Ishikawa (cell line): ENCODE measurements around the gene MYH10.

Source experiments
- CEBPB ChIP-seq: IDR thresholded peaks from 2 replicates; pipeline ENCODE4 v1.6.1; 2012
- CREB1 ChIP-seq: IDR thresholded peaks from 2 replicates; pipeline ENCODE4 v1.6.1; 2012; ENCODE audit warnings: low read depth
- EGR1 ChIP-seq: IDR thresholded peaks from 2 replicates; pipeline ENCODE4 v1.6.1; 2012
- EP300 ChIP-seq: IDR thresholded peaks from 2 replicates; pipeline ENCODE4 v1.6.1; 2012; ENCODE audit warnings: borderline replicate concordance
- FOXM1 ChIP-seq: IDR thresholded peaks from 2 replicates; pipeline ENCODE4 v1.6.1; 2012; ENCODE audit warnings: low read depth, borderline replicate concordance
- NFIC ChIP-seq: IDR thresholded peaks from 2 replicates; pipeline ENCODE4 v1.6.1; 2012
- RAD21 ChIP-seq: IDR thresholded peaks from 2 replicates; pipeline ENCODE4 v1.6.1; 2012; ENCODE audit warnings: low read depth
- TAF1 ChIP-seq: IDR thresholded peaks from 2 replicates; pipeline ENCODE4 v1.6.1; 2012; ENCODE audit warnings: low read depth, mild to moderate bottlenecking
- TCF12 ChIP-seq: IDR thresholded peaks from 2 replicates; pipeline ENCODE4 v1.6.1; 2012; ENCODE audit warnings: low read depth
- TEAD4 ChIP-seq: IDR thresholded peaks from 2 replicates; pipeline ENCODE4 v1.6.1; 2012
- YY1 ChIP-seq: IDR thresholded peaks from 2 replicates; pipeline ENCODE4 v1.6.1; 2012; ENCODE audit warnings: low read depth
- ZBTB7A ChIP-seq: IDR thresholded peaks from 2 replicates; pipeline ENCODE4 v1.6.1; 2012; ENCODE audit warnings: low read depth
- TF ChIP-seq, protein P1 (sequence below): IDR thresholded peaks from 2 replicates; pipeline ENCODE4 v1.6.1; 2012; ENCODE audit warnings: low read depth, mild to moderate bottlenecking
- TF ChIP-seq, protein P2 (sequence below): IDR thresholded peaks from 2 replicates; pipeline ENCODE4 v1.6.1; 2012
- TF ChIP-seq, protein P3 (sequence below): IDR thresholded peaks from 2 replicates; pipeline ENCODE4 v1.6.1; 2012

Gene MYH10

DNA sequence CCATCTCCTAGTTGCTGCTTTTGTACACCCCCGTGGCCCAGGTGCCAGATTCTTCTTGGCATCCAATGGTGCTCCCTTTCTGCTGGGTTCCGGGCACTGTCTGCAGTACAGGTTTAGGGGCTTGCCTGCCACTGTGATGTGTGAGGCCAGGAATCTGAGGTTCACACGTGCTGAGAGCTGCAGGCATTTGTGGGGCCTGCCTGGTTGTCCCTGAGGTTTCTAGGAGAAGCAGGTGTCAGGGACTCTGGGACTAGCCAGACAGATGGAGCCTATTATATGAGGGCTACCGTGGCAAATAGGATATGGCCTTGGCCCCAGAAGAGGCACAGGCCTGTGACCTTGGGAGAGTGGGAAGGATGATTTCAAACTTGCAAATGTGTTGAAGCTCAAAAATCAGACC, 165.6 kb downstream of the MYH10 start:
- no peak for TF ChIP-seq CREB1
- TF ChIP-seq NFIC: no peak

GRCh38 chr17:8463099-8463498, 167.4 kb downstream of the MYH10 start:
- TF ChIP-seq RAD21: no peak
- no peak for TF ChIP-seq EP300
- no peak for TF ChIP-seq TAF1
- TF ChIP-seq, protein P1, sequence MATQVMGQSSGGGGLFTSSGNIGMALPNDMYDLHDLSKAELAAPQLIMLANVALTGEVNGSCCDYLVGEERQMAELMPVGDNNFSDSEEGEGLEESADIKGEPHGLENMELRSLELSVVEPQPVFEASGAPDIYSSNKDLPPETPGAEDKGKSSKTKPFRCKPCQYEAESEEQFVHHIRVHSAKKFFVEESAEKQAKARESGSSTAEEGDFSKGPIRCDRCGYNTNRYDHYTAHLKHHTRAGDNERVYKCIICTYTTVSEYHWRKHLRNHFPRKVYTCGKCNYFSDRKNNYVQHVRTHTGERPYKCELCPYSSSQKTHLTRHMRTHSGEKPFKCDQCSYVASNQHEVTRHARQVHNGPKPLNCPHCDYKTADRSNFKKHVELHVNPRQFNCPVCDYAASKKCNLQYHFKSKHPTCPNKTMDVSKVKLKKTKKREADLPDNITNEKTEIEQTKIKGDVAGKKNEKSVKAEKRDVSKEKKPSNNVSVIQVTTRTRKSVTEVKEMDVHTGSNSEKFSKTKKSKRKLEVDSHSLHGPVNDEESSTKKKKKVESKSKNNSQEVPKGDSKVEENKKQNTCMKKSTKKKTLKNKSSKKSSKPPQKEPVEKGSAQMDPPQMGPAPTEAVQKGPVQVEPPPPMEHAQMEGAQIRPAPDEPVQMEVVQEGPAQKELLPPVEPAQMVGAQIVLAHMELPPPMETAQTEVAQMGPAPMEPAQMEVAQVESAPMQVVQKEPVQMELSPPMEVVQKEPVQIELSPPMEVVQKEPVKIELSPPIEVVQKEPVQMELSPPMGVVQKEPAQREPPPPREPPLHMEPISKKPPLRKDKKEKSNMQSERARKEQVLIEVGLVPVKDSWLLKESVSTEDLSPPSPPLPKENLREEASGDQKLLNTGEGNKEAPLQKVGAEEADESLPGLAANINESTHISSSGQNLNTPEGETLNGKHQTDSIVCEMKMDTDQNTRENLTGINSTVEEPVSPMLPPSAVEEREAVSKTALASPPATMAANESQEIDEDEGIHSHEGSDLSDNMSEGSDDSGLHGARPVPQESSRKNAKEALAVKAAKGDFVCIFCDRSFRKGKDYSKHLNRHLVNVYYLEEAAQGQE: no peak
- TF ChIP-seq YY1: no peak
- TF ChIP-seq, protein P2, sequence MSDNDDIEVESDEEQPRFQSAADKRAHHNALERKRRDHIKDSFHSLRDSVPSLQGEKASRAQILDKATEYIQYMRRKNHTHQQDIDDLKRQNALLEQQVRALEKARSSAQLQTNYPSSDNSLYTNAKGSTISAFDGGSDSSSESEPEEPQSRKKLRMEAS: no peak
- TF ChIP-seq, protein P3, sequence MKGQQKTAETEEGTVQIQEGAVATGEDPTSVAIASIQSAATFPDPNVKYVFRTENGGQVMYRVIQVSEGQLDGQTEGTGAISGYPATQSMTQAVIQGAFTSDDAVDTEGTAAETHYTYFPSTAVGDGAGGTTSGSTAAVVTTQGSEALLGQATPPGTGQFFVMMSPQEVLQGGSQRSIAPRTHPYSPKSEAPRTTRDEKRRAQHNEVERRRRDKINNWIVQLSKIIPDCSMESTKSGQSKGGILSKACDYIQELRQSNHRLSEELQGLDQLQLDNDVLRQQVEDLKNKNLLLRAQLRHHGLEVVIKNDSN: no peak
- TF ChIP-seq NFIC: no peak
- no peak for TF ChIP-seq CEBPB
- TF ChIP-seq TCF12: no peak
- no peak for TF ChIP-seq CREB1
- no peak for TF ChIP-seq ZBTB7A
- no peak for TF ChIP-seq FOXM1
- no peak for TF ChIP-seq EGR1
- TF ChIP-seq TEAD4: no peak

DNA sequence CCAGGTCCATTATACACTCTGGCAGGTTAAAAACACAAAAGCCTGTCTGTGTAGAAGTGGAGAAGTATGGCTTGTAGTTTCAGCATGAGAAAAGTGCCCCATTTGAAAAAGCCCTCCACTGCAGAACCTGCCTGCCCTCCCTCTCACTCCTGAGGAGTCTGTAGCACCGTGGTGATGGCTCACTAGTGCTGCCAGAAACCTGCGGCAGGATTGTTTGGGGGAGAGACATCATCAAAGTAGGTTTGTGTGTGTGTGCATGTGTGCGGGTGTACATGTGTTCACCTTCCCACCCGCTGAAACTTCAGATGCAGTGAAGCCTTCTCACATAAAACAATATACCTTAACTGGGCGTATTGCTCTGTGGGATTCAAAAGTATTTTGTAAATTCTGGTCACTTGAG, 168.0 kb downstream of the MYH10 start:
- TF ChIP-seq ZBTB7A: no peak
- TF ChIP-seq RAD21: no peak
- TF ChIP-seq, protein P3: no peak
- TF ChIP-seq, protein P2: no peak
- no peak for TF ChIP-seq TEAD4
- no peak for TF ChIP-seq TAF1
- TF ChIP-seq, protein P1: no peak
- TF ChIP-seq NFIC: no peak
- no peak for TF ChIP-seq CREB1
- no peak for TF ChIP-seq TCF12
- no peak for TF ChIP-seq CEBPB
- TF ChIP-seq FOXM1: no peak
- TF ChIP-seq EP300: no peak
- TF ChIP-seq EGR1: no peak
- TF ChIP-seq YY1: no peak

- TF ChIP-seq ZBTB7A (no peak), RAD21 (no peak), FOXM1 (no peak), TCF12 (no peak), TEAD4 (no peak), NFIC (no peak)
- TF ChIP-seq, protein P3: no peak
Measured at GRCh38 chr17:8459831-8460230, 170.7 kb downstream of the MYH10 start.

DNA sequence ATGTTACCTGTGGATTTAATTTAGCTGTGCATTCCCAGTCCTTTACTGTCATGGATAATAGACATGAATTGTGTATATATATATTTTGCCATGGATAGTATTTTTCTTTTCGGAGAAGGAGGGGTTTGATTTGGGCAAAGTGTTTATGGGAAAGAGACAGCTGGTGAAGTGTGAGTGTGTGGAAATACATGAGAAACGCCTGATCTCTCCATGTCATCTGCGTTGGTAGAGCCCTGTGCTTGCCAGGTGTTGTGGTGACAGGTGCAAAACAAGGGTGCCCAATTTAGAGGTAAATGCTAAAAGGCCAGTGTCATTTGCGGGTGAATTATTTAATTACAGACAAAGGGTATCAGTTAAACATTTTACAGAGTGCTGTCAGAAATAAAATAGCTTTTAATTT, 171.4 kb downstream of the MYH10 start:
- TF ChIP-seq, protein P1: no peak
- TF ChIP-seq CREB1: no peak
- TF ChIP-seq TEAD4: no peak
- no peak for TF ChIP-seq TCF12
- TF ChIP-seq RAD21: no peak
- no peak for TF ChIP-seq TAF1
- TF ChIP-seq YY1: no peak
- TF ChIP-seq EP300: no peak
- TF ChIP-seq, protein P2: no peak
- no peak for TF ChIP-seq CEBPB
- TF ChIP-seq NFIC: no peak
- TF ChIP-seq ZBTB7A: no peak
- TF ChIP-seq FOXM1: no peak
- TF ChIP-seq, protein P3: no peak
- no peak for TF ChIP-seq EGR1
